Body of pancreas (tissue), 4 donors: ENCODE measurements around the gene FAM117A. TPM values are rescaled to one million over a fixed set of nuclear protein-coding genes. Genes with fewer than 3 reads are reported as not detected.

ENCODE experiments used
- ATAC-seq: fragments of 150-250 bp; one replicate; pipeline ENCODE4 v1.9.1; 2016
- DNase-seq, 4 donors: peaks; one replicate each; pipeline ENCODE4 v3.0.0-alpha.2; 2019
- H3K27ac ChIP-seq, 4 donors: fragments of 200-600 bp; sonication (generic); 1 replicate in 3 of 4; 2 replicates in 1 of 4; pipeline versions ENCODE4 v1.5.1 to v1.6.1; 2016 to 2019; ENCODE audit warnings: mild to moderate bottlenecking in 1 of 4, mixed read lengths in 1 of 4, moderate library complexity in 1 of 4
- H3K27me3 ChIP-seq, 2 donors: fragments of 200-600 bp; sonication (generic); one replicate each; pipeline ENCODE4 v1.6.0; 2016; ENCODE audit warnings: mild to moderate bottlenecking in 1 of 2
- H3K36me3 ChIP-seq, 2 donors: fragments of 200-600 bp; sonication (generic); replicated peaks in 1 of 2; 2 replicates each; pipeline ENCODE4 v1.5.1; 2016; ENCODE audit warnings: low read depth in 2 of 2; ENCODE audit not compliant: insufficient read depth in 1 of 2
- H3K4me1 ChIP-seq: fragments of 200-600 bp; sonication (generic); one replicate; pipeline ENCODE4 v1.6.0; 2016
- H3K4me3 ChIP-seq, 2 donors: fragments of 200-600 bp; sonication (generic); 1 replicate in 1 of 2; 2 replicates in 1 of 2; pipeline ENCODE4 v1.5.1; 2016 to 2019
- H3K9me3 ChIP-seq, 3 donors: fragments of 200-600 bp; sonication (generic); 1 replicate in 2 of 3; 2 replicates in 1 of 3; pipeline ENCODE4 v1.5.1; 2016
- POLR2A ChIP-seq, 3 donors: fragments of 450-650 bp; IDR thresholded peaks; one replicate each; pipeline ENCODE4 v1.6.1; 2016; ENCODE audit warnings: antibody characterized with exemption in 3 of 3, mild to moderate bottlenecking in 2 of 3
- WGBS, 2 donors: methylation state at CpG; one replicate each; pipeline ENCODE4 v1.1.5; 2017; 5-methylcytosine and 5-hydroxymethylcytosine counted together
- intact Hi-C: fragments of 100-400 bp; cut with DNase I; formaldehyde crosslinking; loops from one replicate; pipeline ENCODE4 v1.15.1; 2023
- total RNA-seq, 2 donors: library from RNA; depleted of rRNA; stranded (reverse); fragments of >200 nt; gene quantifications; one replicate each; pipeline ENCODE4 v1.1.0, GENCODE V29; 2016
- TF ChIP-seq, protein P1 (sequence below), 7 experiments: fragments of 450-650 bp in 4 of 7; fragments of 200-600 bp in 3 of 7; sonication (generic) in 3 of 7; IDR thresholded peaks; one replicate each; pipeline ENCODE4 v1.5.1; 2016 to 2019; ENCODE audit warnings: antibody characterized with exemption in 7 of 7

The FAM117A gene
- total RNA-seq, 2 donors from 2014 or later, result 4.3 to 11.7 TPM

DNA sequence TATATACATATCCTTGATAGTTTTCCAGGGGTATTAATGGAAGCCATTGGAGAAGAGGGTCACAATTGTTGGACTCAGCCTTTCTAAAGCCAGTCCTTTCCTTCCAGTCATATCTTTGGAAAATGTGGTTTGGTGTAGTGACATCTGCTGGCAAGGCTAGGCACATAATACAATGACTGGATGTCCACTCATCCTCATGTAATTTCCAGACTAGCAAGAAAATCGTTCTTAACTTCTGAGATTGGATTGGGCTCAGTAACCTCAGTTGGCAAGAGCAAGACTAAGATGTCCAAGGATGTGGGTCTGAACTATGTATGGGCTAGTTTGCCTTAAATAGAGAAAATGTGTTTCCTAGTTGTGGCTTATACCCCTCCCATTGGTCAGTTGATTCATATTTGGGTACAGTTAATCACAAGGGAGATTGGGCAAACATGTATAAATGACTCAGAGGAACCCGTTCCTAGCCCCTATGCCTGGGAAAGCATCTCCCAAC is 15.9 kb upstream of the FAM117A start:
- no peaks in the 10 kb centered on the region for H3K36me3 ChIP-seq
- no peaks in the 10 kb centered on the region for H3K4me1 ChIP-seq
- DNase-seq, result peak; percentile 32 to 67 (median 51)
- peak; percentile 79 for ATAC-seq
- TF ChIP-seq, protein P1, sequence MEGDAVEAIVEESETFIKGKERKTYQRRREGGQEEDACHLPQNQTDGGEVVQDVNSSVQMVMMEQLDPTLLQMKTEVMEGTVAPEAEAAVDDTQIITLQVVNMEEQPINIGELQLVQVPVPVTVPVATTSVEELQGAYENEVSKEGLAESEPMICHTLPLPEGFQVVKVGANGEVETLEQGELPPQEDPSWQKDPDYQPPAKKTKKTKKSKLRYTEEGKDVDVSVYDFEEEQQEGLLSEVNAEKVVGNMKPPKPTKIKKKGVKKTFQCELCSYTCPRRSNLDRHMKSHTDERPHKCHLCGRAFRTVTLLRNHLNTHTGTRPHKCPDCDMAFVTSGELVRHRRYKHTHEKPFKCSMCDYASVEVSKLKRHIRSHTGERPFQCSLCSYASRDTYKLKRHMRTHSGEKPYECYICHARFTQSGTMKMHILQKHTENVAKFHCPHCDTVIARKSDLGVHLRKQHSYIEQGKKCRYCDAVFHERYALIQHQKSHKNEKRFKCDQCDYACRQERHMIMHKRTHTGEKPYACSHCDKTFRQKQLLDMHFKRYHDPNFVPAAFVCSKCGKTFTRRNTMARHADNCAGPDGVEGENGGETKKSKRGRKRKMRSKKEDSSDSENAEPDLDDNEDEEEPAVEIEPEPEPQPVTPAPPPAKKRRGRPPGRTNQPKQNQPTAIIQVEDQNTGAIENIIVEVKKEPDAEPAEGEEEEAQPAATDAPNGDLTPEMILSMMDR (IDR thresholded peaks at IDR 0.05), result peak; percentile 31 to 76 (median 62)
- no peak for TF ChIP-seq POLR2A (IDR thresholded peaks at IDR 0.05)
- WGBS, 2 donors, result 7% methylated on average over 2 of the region's 2 CpGs
- intact Hi-C loops, result loop anchor here (5.0 kb wide), 2 partner anchors 62 to 217 kb away; no protein-coding TSS in a partner anchor
- H3K4me3 ChIP-seq, result no peak overlapping the region
- H3K27me3 ChIP-seq, result no peaks in the 10 kb centered on the region
- no peak overlapping the region for H3K27ac ChIP-seq
- H3K9me3 ChIP-seq, result no peaks in the 10 kb centered on the region

DNA sequence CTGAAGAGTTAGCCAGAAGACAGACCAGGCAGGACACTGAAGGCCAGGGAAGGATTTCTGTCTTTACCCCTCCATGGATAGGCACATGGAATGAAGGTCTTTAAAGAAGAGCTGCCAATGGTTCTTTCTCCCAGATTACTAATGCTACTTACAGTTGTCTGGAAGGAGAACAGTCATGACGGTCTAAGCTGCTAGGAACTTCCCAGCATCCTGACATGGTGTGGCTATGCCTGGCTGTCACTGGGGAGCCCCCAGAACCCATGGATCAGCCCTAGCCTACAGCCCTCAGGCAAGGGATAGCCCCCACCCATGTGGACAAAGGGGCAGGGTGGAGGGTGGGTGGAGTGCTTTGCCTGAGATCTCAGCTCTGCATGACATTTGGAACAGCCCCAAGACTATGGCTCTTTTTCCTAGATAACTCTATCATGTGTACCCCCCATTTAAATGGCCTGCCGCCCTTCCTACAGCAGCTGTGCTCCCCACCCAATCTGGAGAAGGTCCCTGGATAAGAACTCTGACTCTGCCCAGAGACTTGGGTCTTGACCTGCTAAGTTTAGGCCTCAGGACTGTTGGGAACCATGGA is 15.3 kb upstream of the FAM117A start:
- H3K9me3 ChIP-seq, result no peaks in the 10 kb centered on the region
- peak; percentile 10 for ATAC-seq
- no peak for DNase-seq
- TF ChIP-seq, protein P1 (IDR thresholded peaks at IDR 0.05), result no peak
- no peak for TF ChIP-seq POLR2A (IDR thresholded peaks at IDR 0.05)
- no peaks in the 10 kb centered on the region for H3K36me3 ChIP-seq
- no peaks in the 10 kb centered on the region for H3K27me3 ChIP-seq
- no peak overlapping the region for H3K27ac ChIP-seq
- 85 to 87% methylated on average over 2 of the region's 2 CpGs for WGBS, 2 donors
- no peaks in the 10 kb centered on the region for H3K4me1 ChIP-seq
- intact Hi-C loops, result loop anchor here (5.0 kb wide), 2 partner anchors 62 to 217 kb away; no protein-coding TSS in a partner anchor
- no peak overlapping the region for H3K4me3 ChIP-seq

DNA sequence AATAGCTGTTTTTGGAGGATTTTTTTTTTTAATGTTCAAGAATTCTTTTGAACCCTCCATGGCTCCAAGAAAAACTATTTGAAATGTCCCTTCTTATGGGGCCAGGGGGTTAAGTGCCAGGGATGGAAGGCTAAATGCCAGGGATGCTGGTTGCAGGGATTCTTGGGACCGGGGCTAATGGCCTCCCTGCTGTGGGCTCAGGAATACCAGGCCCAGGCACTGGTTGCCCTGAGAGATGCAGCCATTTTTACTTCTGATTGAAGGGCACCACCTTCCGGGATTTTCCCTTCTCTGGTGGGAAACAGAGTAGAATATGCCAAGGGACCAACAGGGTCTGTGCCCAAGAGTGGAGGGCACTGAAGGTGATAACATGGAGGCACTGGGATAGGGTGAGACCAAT is 13.6 kb upstream of the FAM117A start:
- intact Hi-C loops, result loop anchor here (5.0 kb wide), 2 partner anchors 60 to 215 kb away; no protein-coding TSS in a partner anchor
- no peaks in the 10 kb centered on the region for H3K9me3 ChIP-seq
- TF ChIP-seq, protein P1 (IDR thresholded peaks at IDR 0.05), result no peak
- TF ChIP-seq POLR2A (IDR thresholded peaks at IDR 0.05), result no peak
- no peak overlapping the region for H3K4me3 ChIP-seq
- no peak for ATAC-seq
- no peak overlapping the region for H3K27ac ChIP-seq
- DNase-seq, result no peak
- no peaks in the 10 kb centered on the region for H3K4me1 ChIP-seq
- H3K36me3 ChIP-seq, result no peaks in the 10 kb centered on the region
- H3K27me3 ChIP-seq, result no peaks in the 10 kb centered on the region
- 68 to 87% methylated on average over 2 of the region's 2 CpGs for WGBS, 2 donors

DNA sequence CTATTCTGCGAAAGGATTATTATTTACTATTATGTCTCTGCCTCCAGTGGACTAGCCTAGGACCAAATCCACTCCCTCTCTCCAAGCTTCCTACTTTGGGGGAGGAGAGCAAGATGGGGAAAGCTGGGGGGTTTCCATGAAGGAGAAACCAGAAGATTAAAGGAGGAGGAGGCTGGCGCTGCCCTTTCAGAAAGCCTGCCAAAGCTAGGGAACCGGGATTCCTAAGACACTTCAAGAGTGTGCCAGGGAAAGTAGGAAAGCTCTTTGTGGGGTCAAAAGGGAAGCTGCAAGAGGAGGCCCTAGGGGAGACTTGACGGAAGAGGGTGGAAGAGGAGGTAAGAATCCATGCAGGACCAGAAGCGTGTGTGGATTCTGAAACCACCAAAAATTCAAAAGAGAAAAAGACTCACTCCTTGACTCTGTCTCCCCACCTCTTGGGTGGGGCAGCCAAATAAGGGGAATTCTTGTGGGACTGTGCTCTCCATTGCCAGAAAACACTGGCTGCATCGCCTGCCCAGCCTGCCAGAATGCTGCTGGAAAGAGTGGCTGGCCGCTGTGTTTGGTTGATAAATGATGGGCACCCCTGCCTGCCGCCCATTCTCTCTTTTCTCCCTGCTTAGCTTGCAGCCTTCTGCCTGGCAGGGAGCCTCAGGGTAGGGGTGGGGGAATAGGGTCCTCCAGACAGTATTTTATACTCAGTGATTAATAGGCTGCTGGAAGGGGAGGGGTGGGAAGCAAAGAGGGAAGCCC is 12.8 kb upstream of the FAM117A start:
- H3K4me3 ChIP-seq, result no peak overlapping the region
- intact Hi-C loops, result loop anchor here (5.0 kb wide), 2 partner anchors 59 to 214 kb away; no protein-coding TSS in a partner anchor
- no peak for TF ChIP-seq POLR2A (IDR thresholded peaks at IDR 0.05)
- TF ChIP-seq, protein P1 (IDR thresholded peaks at IDR 0.05), result no peak
- H3K36me3 ChIP-seq, result no peaks in the 10 kb centered on the region
- H3K9me3 ChIP-seq, result no peaks in the 10 kb centered on the region
- no peak overlapping the region for H3K27ac ChIP-seq
- 70 to 77% methylated on average over 7 to 8 of the region's 8 CpGs for WGBS, 2 donors
- H3K27me3 ChIP-seq, result no peaks in the 10 kb centered on the region
- ATAC-seq (no peak), DNase-seq (no peak)
- no peaks in the 10 kb centered on the region for H3K4me1 ChIP-seq
